ENCODE data around the gene TMF1.

Gene TMF1

DNA sequence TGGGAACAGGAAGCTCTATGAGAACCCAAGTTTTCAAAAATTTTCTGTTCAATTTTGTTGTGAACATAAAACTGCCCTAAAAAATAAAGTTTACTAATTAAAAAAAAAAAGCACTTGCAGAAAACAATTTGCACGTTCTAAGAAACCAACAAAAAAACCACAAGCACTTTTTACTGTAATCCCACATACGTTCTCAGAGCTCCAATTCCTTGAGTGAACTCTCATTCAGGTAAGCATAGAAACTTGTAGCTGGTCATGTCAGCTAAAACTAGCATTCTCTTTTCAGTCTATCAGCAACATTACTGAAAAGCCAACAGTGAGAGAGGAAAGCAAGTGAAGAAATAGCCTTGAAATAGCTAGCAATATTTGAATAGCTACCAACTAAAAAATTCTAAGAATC, 11.5 kb upstream of the TMF1 start:
- Histone ChIP-seq H3K79me2 (ENCODE audit: low read length) (no peaks in the 10 kb centered on the region), H3K9me3 (ENCODE audit: insufficient read depth, low read length) (no peaks in the 10 kb centered on the region), H4K20me1 (ENCODE audit: insufficient read depth, low read length) (no peaks in the 10 kb centered on the region), H3K4me3 (ENCODE audit: low read length) (no peak overlapping the region), H3K9ac (ENCODE audit: low read length) (no peak overlapping the region), H2AFZ (ENCODE audit: low read depth, low read length) (no peak overlapping the region), H3K4me1 (ENCODE audit: low read length) (peaks cover 6% of the 10 kb centered on the region), H3K27me3 (ENCODE audit: low read depth, low read length) (no peaks in the 10 kb centered on the region), H3K36me3 (replicated peaks; ENCODE audit: low read depth, low read length) (peaks cover 47% of the 10 kb centered on the region), H3K4me2 (ENCODE audit: low read length) (no peak overlapping the region), H3K27ac (ENCODE audit: low read length) (no peak overlapping the region)
- no peak for TF ChIP-seq EZH2phosphoT487 (IDR thresholded peaks at IDR 0.05; ENCODE audit: low read depth)

DNA sequence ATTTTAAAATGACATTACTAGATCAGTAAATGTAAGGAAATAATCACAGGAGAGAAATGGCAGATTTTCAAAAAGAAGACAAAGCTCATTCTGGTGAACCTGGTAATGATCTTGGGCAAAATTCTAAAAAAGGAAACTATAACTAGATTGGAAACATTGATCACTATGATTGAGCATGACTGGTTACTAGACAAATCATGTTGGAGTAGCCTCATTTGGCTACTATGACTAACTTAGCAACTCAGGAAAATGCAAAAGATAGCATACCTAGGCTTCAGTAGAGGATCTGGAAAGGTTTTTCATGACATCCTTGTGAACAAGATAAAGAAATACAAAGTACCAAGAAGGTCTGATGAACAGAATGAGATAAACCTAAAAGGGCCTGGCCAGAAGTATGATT, 7.6 kb upstream of the TMF1 start:
- H4K20me1 ChIP-seq (ENCODE audit: insufficient read depth, low read length) = no peaks in the 10 kb centered on the region
- no peak overlapping the region for H3K4me2 ChIP-seq (ENCODE audit: low read length)
- TF ChIP-seq, protein P1, sequence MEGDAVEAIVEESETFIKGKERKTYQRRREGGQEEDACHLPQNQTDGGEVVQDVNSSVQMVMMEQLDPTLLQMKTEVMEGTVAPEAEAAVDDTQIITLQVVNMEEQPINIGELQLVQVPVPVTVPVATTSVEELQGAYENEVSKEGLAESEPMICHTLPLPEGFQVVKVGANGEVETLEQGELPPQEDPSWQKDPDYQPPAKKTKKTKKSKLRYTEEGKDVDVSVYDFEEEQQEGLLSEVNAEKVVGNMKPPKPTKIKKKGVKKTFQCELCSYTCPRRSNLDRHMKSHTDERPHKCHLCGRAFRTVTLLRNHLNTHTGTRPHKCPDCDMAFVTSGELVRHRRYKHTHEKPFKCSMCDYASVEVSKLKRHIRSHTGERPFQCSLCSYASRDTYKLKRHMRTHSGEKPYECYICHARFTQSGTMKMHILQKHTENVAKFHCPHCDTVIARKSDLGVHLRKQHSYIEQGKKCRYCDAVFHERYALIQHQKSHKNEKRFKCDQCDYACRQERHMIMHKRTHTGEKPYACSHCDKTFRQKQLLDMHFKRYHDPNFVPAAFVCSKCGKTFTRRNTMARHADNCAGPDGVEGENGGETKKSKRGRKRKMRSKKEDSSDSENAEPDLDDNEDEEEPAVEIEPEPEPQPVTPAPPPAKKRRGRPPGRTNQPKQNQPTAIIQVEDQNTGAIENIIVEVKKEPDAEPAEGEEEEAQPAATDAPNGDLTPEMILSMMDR (IDR thresholded peaks at IDR 0.05; ENCODE audit: low read depth, low read length) = no peak
- no peak for TF ChIP-seq EZH2phosphoT487 (IDR thresholded peaks at IDR 0.05; ENCODE audit: low read depth)
- H3K27me3 ChIP-seq (ENCODE audit: low read depth, low read length) = no peaks in the 10 kb centered on the region
- H2AFZ ChIP-seq (ENCODE audit: low read depth, low read length) = no peak overlapping the region
- no peak overlapping the region for H3K9ac ChIP-seq (ENCODE audit: low read length)
- H3K9me3 ChIP-seq (ENCODE audit: insufficient read depth, low read length) = no peaks in the 10 kb centered on the region
- no peak overlapping the region for H3K27ac ChIP-seq (ENCODE audit: low read length)
- no peaks in the 10 kb centered on the region for H3K79me2 ChIP-seq (ENCODE audit: low read length)
- H3K4me1 ChIP-seq (ENCODE audit: low read length) = peaks cover 13% of the 10 kb centered on the region
- peaks cover 62% of the 10 kb centered on the region for H3K36me3 ChIP-seq (replicated peaks; ENCODE audit: low read depth, low read length)
- H3K4me3 ChIP-seq (ENCODE audit: low read length) = no peak overlapping the region

DNA sequence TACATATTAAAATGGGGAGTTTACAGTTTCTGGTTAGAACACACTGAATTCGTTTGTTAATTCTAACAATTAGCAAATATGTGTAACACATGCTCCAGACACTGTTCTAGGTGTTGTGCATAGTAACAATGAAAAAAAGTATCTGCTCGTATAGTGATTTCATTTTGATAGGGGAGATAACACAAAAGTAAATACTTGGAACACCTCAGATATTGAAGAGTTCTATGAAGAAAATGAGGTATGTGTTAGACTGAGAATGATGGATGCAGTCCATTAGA, 6.8 kb upstream of the TMF1 start:
- Histone ChIP-seq H3K4me2 (ENCODE audit: low read length) (peak overlapping the region; percentile 35), H3K4me3 (ENCODE audit: low read length) (no peak overlapping the region), H3K36me3 (replicated peaks; ENCODE audit: low read depth, low read length) (peaks cover 61% of the 10 kb centered on the region)

DNA sequence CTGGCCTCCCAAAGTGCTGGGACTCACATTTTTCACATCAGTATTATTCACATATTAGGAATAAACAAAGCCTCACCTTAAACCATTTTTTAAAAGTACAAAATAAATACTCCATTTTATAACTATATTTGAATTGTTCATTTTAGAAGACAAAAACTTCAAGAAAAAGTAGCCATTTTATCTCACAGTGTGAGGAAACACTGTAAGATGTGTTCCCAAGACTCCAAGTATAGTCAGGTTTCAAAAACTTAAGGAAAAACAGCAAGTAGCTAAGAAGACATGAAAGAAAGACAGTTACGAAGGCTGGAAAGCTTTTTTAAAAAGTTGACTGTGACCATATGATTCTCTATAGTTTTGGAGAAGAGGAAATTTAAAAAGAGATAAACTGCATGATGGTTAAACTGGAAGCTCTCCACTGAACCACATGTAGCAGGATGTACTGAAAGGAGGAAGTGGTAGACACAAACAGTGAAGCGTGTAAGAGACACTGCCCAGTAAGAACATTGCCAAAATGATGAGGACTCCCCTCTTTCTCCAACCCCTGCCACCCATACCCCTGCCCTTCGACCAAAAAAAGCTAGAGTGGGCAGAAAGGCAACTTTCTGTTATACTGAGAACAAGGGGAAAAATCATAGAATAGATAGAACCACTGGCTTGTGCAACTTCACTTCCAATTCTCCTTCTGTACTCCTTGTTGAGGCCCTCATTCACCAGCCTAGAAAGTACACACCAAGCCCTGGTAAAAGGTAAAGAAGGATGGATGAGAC, 6.2 kb upstream of the TMF1 start:
- Histone ChIP-seq H3K4me2 (ENCODE audit: low read length) (peak overlapping the region; percentile 35), H3K36me3 (replicated peaks; ENCODE audit: low read depth, low read length) (peaks cover 65% of the 10 kb centered on the region), H3K4me1 (ENCODE audit: low read length) (peaks cover 13% of the 10 kb centered on the region)

More for the DNA sequence above, 6.8 kb upstream of the TMF1 start:
- no peaks in the 10 kb centered on the region for H4K20me1 ChIP-seq (ENCODE audit: insufficient read depth, low read length)
- no peaks in the 10 kb centered on the region for H3K27me3 ChIP-seq (ENCODE audit: low read depth, low read length)
- H3K9ac ChIP-seq (ENCODE audit: low read length) = no peak overlapping the region; the same call in 1 of the 2 replicates
- H2AFZ ChIP-seq (ENCODE audit: low read depth, low read length) = no peak overlapping the region
- peak overlapping the region; percentile 59 for H3K27ac ChIP-seq (ENCODE audit: low read length)
- TF ChIP-seq, protein P1 (IDR thresholded peaks at IDR 0.05; ENCODE audit: low read depth, low read length) = no peak
- TF ChIP-seq EZH2phosphoT487 (IDR thresholded peaks at IDR 0.05; ENCODE audit: low read depth) = no peak
- H3K9me3 ChIP-seq (ENCODE audit: insufficient read depth, low read length) = no peaks in the 10 kb centered on the region
- H3K79me2 ChIP-seq (ENCODE audit: low read length) = no peaks in the 10 kb centered on the region
- H3K4me1 ChIP-seq (ENCODE audit: low read length) = peaks cover 13% of the 10 kb centered on the region

More for the DNA sequence above, 6.2 kb upstream of the TMF1 start:
- Histone ChIP-seq H2AFZ (ENCODE audit: low read depth, low read length) (no peak overlapping the region), H4K20me1 (ENCODE audit: insufficient read depth, low read length) (no peaks in the 10 kb centered on the region), H3K9me3 (ENCODE audit: insufficient read depth, low read length) (no peaks in the 10 kb centered on the region), H3K9ac (ENCODE audit: low read length) (no peak overlapping the region; the same call in 1 of the 2 replicates), H3K79me2 (ENCODE audit: low read length) (no peaks in the 10 kb centered on the region), H3K27me3 (ENCODE audit: low read depth, low read length) (no peaks in the 10 kb centered on the region), H3K4me3 (ENCODE audit: low read length) (no peak overlapping the region), H3K27ac (ENCODE audit: low read length) (peak overlapping the region; percentile 59)
- no peak for TF ChIP-seq EZH2phosphoT487 (IDR thresholded peaks at IDR 0.05; ENCODE audit: low read depth)
- TF ChIP-seq, protein P1 (IDR thresholded peaks at IDR 0.05; ENCODE audit: low read depth, low read length) = no peak

All from OCI-LY3 (cell line).